ENCODE data around the gene TP53RK. TPM values are rescaled to one million over a fixed set of nuclear protein-coding genes. Genes with fewer than 3 reads are reported as not detected.

The TP53RK gene
- total and polyA plus RNA-seq, 2 donors (not counting 1 experiment from before 2014, with no cell fraction given), result 3.1 to 22.5 TPM

- Histone ChIP-seq H3K27me3 (replicated peaks in 1 of 4; ENCODE audit: control extremely low read depth in 1 of 4, control insufficient read depth in 3 of 4, insufficient read depth in 4 of 4, low read length in 3 of 4) (peaks cover 0 to 2% (median 0%) of the 10 kb centered on the region in 4 experiments), H3K4me2 (replicated peaks; ENCODE audit: low read depth, low read length, poor library complexity, severe bottlenecking) (no peak overlapping the region), H3K36me3 (replicated peaks in 1 of 2; ENCODE audit: control extremely low read depth in 1 of 2, control insufficient read depth in 1 of 2, extremely low read depth in 1 of 2, insufficient read depth in 2 of 2, low read length in 1 of 2) (no peaks in the 10 kb centered on the region), H3K4me1 (ENCODE audit: control insufficient read depth in 2 of 2, insufficient read depth in 2 of 2, low read length in 2 of 2) (no peaks in the 10 kb centered on the region), H3K9ac (ENCODE audit: low read length) (no peak overlapping the region), H2AFZ (ENCODE audit: insufficient read depth, low read depth, low read length, poor library complexity, severe bottlenecking) (no peak overlapping the region), H3K27ac (ENCODE audit: low read length in 2 of 2) (no peak overlapping the region), H4K20me1 (ENCODE audit: control insufficient read depth, insufficient read depth, low read length, poor library complexity, severe bottlenecking) (no peaks in the 10 kb centered on the region), H3K79me2 (ENCODE audit: control insufficient read depth, insufficient read depth, low read length) (no peaks in the 10 kb centered on the region), H3K4me3 (ENCODE audit: control extremely low read depth in 1 of 5, extremely low read depth in 1 of 5, insufficient read depth in 1 of 5, low read depth in 2 of 5, low read length in 4 of 5) (no peak overlapping the region), H3K9me3 (ENCODE audit: control extremely low read depth in 1 of 3, control insufficient read depth in 2 of 3, insufficient read depth in 1 of 3, low read length in 2 of 3) (peaks cover 0 to 12% (median 9%) of the 10 kb centered on the region in 3 donors)
- intact Hi-C loops (cut with micrococcal nuclease), result no loop called here
- WGBS (ENCODE audit: insufficient coverage), result 100% methylated on average over 2 of the region's 3 CpGs
- CTCF ChIA-PET, result interaction anchor here (0.9 kb wide), 1 partner anchor 9 kb away, joined by 3 read pairs; no protein-coding TSS in a partner anchor
- DNase-seq (no peak), ATAC-seq (ENCODE audit: low read depth) (no peak)
- peaks cover 7% of the 10 kb centered on the region for H3K9me3 Mint-ChIP-seq (ENCODE audit: insufficient read depth)
- H3K27me3 Mint-ChIP-seq, result peaks cover 6% of the 10 kb centered on the region
- H3K4me3 Mint-ChIP-seq, result no peak overlapping the region
- no peak overlapping the region for H3K27ac Mint-ChIP-seq
- POLR2A ChIA-PET, result no interaction called here
- no peaks in the 10 kb centered on the region for H3K4me1 Mint-ChIP-seq
- TF ChIP-seq CTCF (IDR thresholded peaks at IDR 0.05), result no peak
- no peak for TF ChIP-seq EZH2 (IDR thresholded peaks at IDR 0.05; ENCODE audit: borderline replicate concordance, insufficient read depth, low read depth, low read length, poor library complexity, severe bottlenecking)
Observed at GRCh38 chr20:46671866-46672542, 17.2 kb downstream of the TP53RK start.

Data from B cell (primary cell).